Panc1 (cell line): ENCODE results near the gene ZNF619. TPM values are rescaled to one million over a fixed set of nuclear protein-coding genes. Genes with fewer than 3 reads are reported as not detected.

Experiments used
- ATAC-seq: fragments of 200-7000 bp; cut with Tn5 transposase; 2 replicates; pipeline ENCODE4 v1.9.1; 2020; ENCODE audit warnings: mild to moderate bottlenecking, moderate library complexity
- BruUV-seq: library from RNA; stranded (reverse); fragments of 400-500 nt; replicated peaks from 2 replicates; lab custom pipeline; 2021; lab: Mats Ljungman, UMichigan
- CTCF ChIA-PET: fragments of 300-600 bp; sonication (Branson Sonifier 250); formaldehyde crosslinking; loops from one replicate; lab custom pipeline; 2022; ENCODE audit warnings: antibody characterized with exemption; lab: Charles Lee
- POLR2A ChIA-PET: fragments of 300-600 bp; sonication (Branson Sonifier 250); formaldehyde crosslinking; loops from one replicate; lab custom pipeline; 2022; ENCODE audit warnings: antibody characterized with exemption; lab: Charles Lee
- DNase-seq: peaks from one replicate; pipeline ENCODE4 v3.0.0-alpha.2; 2010; ENCODE audit warnings: low read depth, low spot score
- H3K27ac ChIP-seq: 2 replicates; pipeline ENCODE4 v1.5.1; 2011; ENCODE audit warnings: mild to moderate bottlenecking, low read length, inconsistent platforms
- H3K27me3 ChIP-seq: fragments of 200-500 bp; sonication (Bioruptor generic); 2 replicates; pipeline ENCODE4 v1.6.0; 2014; ENCODE audit warnings: low read length, inconsistent platforms; ENCODE audit not compliant: control insufficient read depth, insufficient read depth
- H3K36me3 ChIP-seq: fragments of 200-500 bp; sonication (Bioruptor generic); 2 replicates; pipeline ENCODE4 v1.5.1; 2014; ENCODE audit warnings: inconsistent platforms, mild to moderate bottlenecking, low read length, moderate library complexity; ENCODE audit not compliant: control insufficient read depth, insufficient read depth
- H3K4me1 ChIP-seq: 2 replicates; pipeline ENCODE4 v1.5.1; 2011; ENCODE audit warnings: inconsistent platforms, mild to moderate bottlenecking, low read length, moderate library complexity; ENCODE audit not compliant: control insufficient read depth, insufficient read depth
- H3K4me3 ChIP-seq, 2 experiments: 2 replicates each; pipeline ENCODE4 v1.5.1; 2011 to 2012; ENCODE audit warnings: low read depth in 2 of 2, low read length in 2 of 2, mild to moderate bottlenecking in 2 of 2, inconsistent platforms in 1 of 2, moderate library complexity in 1 of 2
- H3K9me3 ChIP-seq: fragments of 200-500 bp; sonication (Bioruptor generic); 2 replicates; pipeline ENCODE4 v1.5.1; 2014; ENCODE audit warnings: low read depth, mild to moderate bottlenecking, inconsistent platforms, low read length, moderate library complexity; ENCODE audit not compliant: control insufficient read depth, insufficient read depth
- CTCF ChIP-seq: fragments of 450-650 bp; IDR thresholded peaks from 2 replicates; pipeline ENCODE4 v1.5.1; 2017; ENCODE audit warnings: mild to moderate bottlenecking
- POLR2AphosphoS5 ChIP-seq: IDR thresholded peaks from 2 replicates; pipeline ENCODE4 v1.6.1; 2012; ENCODE audit warnings: mild to moderate bottlenecking, low read depth, low read length, moderate library complexity
- REST ChIP-seq, 2 experiments: IDR thresholded peaks; 2 replicates each; pipeline ENCODE4 v1.6.1; 2011 to 2012; ENCODE audit warnings: low read depth in 2 of 2, control low read depth in 1 of 2, low read length in 1 of 2, mild to moderate bottlenecking in 1 of 2, moderate library complexity in 1 of 2; ENCODE audit not compliant: insufficient read depth in 1 of 2
- SIN3A ChIP-seq: IDR thresholded peaks from 2 replicates; pipeline ENCODE4 v1.6.1; 2012; ENCODE audit warnings: low read depth, mild to moderate bottlenecking, low read length, moderate library complexity, borderline replicate concordance; ENCODE audit not compliant: insufficient read depth
- TCF7L2 ChIP-seq: IDR thresholded peaks from 2 replicates; pipeline ENCODE4 v1.6.1; 2011; ENCODE audit warnings: mild to moderate bottlenecking, low read depth, low read length, inconsistent platforms
- in situ Hi-C: cut with HindIII; loops from 2 replicates; pipeline ENCODE4 v1.10.0; 2016; ENCODE audit warnings: low sequenced_read_pairs, low pct_unique_long_range_greater_than_20kb
- intact Hi-C: fragments of 100-400 bp; cut with micrococcal nuclease; formaldehyde crosslinking; loops from one replicate; pipeline ENCODE4 v1.10.0; 2022; ENCODE audit not compliant: unreplicated experiment
- total RNA-seq: library from RNA; stranded (reverse); gene quantifications from one replicate; pipeline ENCODE4 v1.2.1, GENCODE V29; 2021; ENCODE audit not compliant: unreplicated experiment

The ZNF619 gene
- total RNA-seq, 1 experiment from 2014 or later, result 1.3 TPM

- H3K36me3 ChIP-seq, result peaks cover 2% of the 10 kb centered on the region; the same call in 1 of the 2 replicates
- H3K4me3 ChIP-seq, result no peak overlapping the region
- H3K27me3 ChIP-seq, result no peaks in the 10 kb centered on the region
- DNase-seq, result no peak
- H3K9me3 ChIP-seq, result no peaks in the 10 kb centered on the region
- intact Hi-C loops, result no loop called here
- TF ChIP-seq POLR2AphosphoS5 (no peak), REST (IDR thresholded peaks at IDR 0.05; ENCODE audit: insufficient read depth in 1 of 2, low read depth in 2 of 2, low read length in 1 of 2) (no peak), SIN3A (no peak), CTCF (no peak), TCF7L2 (no peak)
- BruUV-seq, result no TSS peak
- no peak for ATAC-seq
- CTCF ChIA-PET, result no interaction called here
- no peaks in the 10 kb centered on the region; the same call in 1 of the 2 replicates for H3K4me1 ChIP-seq
- in situ Hi-C loops, result no loop called here
- no peak overlapping the region for H3K27ac ChIP-seq
- POLR2A ChIA-PET, result no interaction called here
Observed at GRCh38 chr3:40511031-40511718, 34.3 kb downstream of the ZNF619 start.

- intact Hi-C loops (no loop called here), in situ Hi-C loops (no loop called here)
- no peak for ATAC-seq
- Histone ChIP-seq H3K4me3 (no peak overlapping the region), H3K9me3 (no peaks in the 10 kb centered on the region), H3K36me3 (no peaks in the 10 kb centered on the region), H3K27me3 (no peaks in the 10 kb centered on the region), H3K4me1 (no peaks in the 10 kb centered on the region), H3K27ac (no peak overlapping the region)
- TF ChIP-seq TCF7L2 (no peak), CTCF (no peak), SIN3A (no peak), POLR2AphosphoS5 (no peak)
- POLR2A ChIA-PET, result no interaction called here
- DNase-seq, result no peak
- CTCF ChIA-PET, result no interaction called here
- BruUV-seq, result no TSS peak
Observed at GRCh38 chr3:40516201-40516600, 39.3 kb downstream of the ZNF619 start.
